HG03135 (cell line): ENCODE results near the gene MICU1.
"Not testable (repeated sequence)": the region's sequence is repeated elsewhere in the genome, so short reads cannot be mapped to it uniquely, and the experiment has no call there.

Source experiments
- ATAC-seq: cut with Tn5 transposase; IDR thresholded peaks from one replicate; pipeline ENCODE4 v1.9.1; 2021; ENCODE audit warnings: mild to moderate bottlenecking, moderate library complexity; ENCODE audit not compliant: unreplicated experiment

MICU1 gene

GRCh38 chr10:72331575-72332422 is 294.1 kb downstream of the MICU1 start:
- peak; percentile 44 for ATAC-seq

GRCh38 chr10:72330069-72330426 is 295.8 kb downstream of the MICU1 start:
- no peak for ATAC-seq

DNA sequence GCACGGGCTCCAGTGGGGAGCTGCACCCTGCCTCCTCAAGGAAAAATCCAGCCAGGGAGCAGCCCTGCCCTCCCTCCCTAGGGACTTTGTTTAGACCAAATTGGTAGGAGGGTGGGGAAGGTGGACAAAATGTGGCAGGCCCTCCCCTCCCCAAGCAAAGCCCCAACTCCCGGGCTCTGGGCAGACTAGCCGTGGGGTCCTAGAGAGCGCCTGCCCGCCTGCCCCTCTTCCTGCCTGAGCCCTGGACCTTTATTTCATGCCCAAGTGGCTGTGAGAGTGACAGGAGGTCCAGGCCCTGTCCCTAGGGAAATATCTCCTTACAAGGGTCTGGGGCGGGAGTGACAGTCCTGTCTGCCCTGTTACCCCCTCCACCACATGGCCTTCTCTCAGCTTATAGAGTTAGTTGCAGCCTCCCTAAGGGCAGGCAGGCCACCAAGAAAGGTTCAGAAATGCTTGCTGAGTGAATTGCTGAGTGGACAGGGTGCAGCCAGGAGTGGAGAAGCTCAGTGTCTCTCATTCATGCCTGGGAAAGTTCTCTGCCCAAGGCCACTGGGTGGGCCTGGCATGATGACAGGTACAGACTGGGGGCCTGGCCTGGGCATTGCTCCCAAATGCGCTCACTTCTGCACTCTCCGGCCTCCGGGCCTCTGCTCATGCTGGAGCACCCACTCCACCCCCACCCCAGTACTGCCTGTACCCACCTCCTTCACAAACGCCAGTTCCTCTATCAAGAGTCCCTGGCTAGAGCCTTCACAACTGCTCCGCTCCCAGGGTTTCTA is 296.4 kb downstream of the MICU1 start:
- ATAC-seq: no peak

DNA sequence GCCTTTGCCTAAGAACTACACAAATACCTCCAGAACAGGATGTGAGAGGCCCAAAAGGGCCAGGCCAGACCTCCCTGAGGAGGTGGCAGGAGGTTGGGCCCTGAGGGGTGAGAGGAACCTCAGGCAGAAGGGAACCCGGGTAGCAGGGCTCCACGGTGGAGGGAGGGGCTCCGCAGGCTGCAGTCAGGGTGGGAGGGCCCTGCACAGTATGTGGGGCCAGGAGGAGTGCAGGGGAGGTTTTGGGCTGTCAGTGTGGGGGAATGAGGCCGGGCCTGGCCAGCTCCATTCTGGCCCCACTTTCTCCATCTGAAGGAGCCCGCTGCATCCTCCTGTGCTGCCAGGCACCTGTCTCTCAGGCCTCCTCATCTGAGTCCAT is 297.1 kb downstream of the MICU1 start:
- ATAC-seq: no peak

DNA sequence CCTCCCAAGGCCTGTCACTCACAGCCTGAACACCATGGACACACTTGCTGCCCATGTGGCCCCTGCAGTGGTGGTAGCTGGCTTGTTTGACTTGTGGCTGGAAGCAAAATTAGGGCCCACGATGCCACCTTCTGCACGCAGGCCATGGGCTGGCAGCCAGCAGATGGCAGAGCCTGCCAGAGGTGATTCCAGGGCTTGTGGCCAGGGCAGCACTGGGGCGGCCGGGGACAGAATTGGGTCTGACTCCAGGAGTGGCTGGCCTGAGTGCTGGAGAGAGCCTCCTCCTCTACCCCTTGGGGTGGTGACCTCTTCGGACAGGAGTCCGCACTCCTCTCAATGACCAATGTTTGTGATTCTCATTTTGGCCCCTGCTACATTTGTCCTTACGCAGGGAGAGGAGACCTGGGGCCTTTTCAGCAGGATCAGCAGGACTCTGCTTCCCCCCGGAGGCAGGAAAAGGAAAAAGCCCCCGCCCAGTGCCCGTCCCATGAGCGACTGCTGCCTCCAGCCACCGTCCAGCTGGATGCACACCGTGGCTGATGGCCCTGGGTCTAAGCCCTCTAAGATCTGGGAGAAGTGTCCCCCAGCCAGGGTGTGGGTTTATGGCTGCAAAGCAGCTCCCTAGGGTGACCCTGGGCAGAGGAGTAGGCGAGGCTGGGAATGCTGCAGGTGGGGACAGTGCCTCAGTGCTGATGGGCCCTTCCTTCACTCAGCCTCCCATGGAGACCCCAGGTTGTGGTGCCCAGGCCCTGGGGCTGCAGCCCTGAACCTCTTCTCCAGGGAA is 297.6 kb downstream of the MICU1 start:
- ATAC-seq: no peak

- not testable (repeated sequence) for ATAC-seq
Observed at GRCh38 chr10:72326665-72327603, 298.9 kb downstream of the MICU1 start.

DNA sequence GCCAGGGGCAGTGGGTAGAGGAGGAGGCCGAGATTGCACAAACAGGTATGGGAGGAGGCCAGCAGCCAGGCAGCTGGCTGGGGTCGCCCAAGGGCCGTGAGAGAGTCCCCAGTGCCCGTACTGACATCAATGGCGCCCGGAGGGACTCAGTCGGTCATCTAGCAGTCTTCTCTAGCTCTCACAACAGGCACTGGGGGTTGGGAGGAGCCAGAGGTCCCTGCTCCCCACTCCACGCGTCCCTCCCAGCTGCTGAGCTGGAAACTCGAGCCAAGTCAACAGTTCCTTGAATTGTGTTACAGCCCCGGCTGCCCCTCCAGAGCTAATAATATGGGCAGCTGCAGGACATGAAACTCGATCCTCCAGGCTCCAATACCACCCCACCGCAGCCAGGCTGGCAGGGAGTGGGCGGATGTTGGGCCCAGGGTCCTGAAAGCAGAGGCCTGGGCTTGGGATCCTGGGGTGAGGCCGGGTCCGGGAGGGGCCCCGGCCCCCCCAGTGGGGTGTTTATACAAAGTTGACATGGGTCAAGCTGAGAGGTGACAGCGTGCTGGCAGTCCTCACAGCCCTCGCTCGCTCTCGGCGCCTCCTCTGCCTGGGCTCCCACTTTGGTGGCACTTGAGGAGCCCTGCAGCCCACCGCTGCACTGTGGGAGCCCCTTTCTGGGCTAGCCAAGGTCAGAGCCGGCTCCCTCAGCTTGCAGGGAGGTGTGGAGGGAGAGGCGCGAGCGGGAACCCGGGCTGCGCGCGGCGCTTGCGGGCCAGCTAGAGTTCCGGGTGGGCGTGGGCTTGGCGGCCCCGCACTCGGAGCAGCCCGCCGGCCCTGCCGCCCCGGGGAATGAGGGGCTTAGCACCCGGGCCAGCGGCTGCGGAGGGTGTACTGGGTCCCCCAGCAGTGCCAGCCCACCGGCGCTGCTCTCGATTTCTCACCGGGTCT is 300.4 kb downstream of the MICU1 start:
- ATAC-seq: not testable (repeated sequence)

DNA sequence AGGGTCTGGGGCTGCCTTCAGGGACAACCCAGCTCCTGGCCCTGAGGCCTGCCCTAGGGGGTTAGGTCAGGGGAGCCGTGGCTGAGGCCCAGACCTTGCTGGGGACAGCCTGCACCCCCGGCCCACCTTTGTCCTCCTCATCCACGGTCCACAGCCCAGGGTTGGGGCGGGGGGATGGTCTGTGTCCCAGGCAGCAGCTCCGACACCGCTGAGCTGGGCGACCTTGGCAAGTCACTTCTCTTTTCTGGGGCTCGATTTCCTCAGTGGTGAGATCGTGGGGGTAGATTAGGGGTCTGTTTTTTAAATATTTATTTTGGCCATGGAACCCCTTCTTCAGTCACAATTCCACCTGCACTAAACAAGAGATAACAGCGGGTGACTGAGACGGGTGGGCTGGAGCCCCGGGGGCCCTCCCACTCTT is 302.1 kb downstream of the MICU1 start:
- no peak for ATAC-seq

- ATAC-seq: no peak
Observed at GRCh38 chr10:72323108-72323749, 302.6 kb downstream of the MICU1 start.

GRCh38 chr10:72322280-72323058 is 303.4 kb downstream of the MICU1 start:
- no peak for ATAC-seq

GRCh38 chr10:72322030-72322279 is 303.9 kb downstream of the MICU1 start:
- no peak for ATAC-seq

DNA sequence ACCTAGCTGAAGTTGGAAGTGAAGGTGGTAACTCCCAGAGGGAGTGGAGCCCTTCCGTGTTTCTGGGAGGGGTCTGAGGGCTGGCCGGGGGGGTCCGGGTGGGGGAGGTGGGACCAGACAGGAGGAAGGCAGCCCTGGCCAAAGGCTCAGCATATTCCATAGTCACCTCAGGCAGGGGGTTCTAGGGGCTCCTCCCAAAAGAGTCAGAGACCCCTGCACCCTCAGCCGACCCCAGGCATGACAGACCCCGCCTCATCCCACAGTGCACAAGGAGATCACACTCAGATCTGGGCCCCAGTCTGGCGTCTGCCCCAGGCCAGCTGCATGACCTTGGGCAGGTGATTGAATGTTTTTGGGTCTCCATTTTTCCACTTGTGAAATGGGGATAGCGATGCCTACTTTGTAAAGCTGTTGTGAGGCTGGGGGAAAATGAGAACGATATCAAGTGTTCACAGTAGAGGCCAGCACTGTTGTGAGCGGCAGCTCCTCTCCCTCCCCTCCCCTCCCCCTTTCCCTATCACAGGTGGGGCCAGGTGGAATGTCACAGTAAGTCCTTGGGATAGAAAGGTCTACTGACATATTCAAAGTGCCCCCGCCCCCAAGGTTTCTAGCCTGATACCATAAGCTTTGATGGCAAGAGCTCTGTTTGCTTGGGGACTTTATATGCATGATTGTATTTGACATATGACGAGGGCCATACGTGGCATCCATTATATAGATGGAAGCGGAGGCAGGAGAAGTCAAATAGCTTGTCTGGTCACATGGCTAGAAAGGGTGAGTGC is 304.4 kb downstream of the MICU1 start:
- ATAC-seq: no peak

GRCh38 chr10:72320676-72321247 is 305.1 kb downstream of the MICU1 start:
- ATAC-seq: peak; percentile 66

GRCh38 chr10:72319416-72320254 is 306.2 kb downstream of the MICU1 start:
- ATAC-seq: peak; percentile 45

DNA sequence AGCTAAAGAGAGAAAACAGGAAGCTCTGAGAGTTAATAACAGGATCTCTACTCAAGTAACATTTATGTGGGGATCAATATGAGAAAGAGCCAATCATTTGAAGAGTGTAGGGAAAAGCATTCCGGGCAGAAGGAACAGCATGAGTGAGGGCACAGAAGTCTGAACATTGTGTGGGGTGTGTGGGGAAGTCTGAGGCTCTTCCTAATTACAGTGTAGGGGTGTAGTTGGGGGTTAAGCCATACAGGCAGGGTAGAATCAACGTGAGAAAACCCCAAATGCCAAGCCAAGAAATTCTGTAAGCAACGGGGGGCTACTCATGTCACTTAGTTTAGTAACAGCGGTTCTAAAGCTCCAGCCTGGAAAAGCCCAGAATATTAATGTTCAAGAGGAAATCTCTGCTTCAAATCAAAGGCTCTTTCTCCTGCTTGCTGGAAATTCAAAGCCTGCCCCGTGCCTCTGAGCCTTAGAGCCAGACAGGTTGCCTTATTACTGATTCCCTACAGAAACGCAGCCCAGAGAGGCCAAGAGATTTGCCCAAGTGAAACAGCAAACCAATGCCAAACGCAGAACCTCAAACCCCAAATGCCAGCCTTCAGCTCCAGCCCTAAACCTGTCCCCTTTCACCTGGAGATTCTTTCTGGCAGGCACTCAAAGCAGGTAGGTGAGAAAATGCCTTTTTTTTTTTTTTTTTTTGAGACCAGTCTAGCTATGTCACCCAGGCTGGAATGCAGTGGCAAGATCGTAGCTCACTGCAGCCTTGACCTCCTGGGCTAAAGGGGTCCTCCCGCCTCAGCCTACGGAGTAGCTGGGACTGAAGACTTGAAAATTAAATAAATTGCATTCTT is 307.2 kb downstream of the MICU1 start:
- ATAC-seq: no peak
